HepG2 (cell line): Measurements from ENCODE around the gene STRN3.

Source experiments
- EZH2 ChIP-seq: conservative IDR thresholded peaks from 2 replicates; pipeline ENCODE4 v1.6.1; 2012; ENCODE audit warnings: mild to moderate bottlenecking, low read depth, low read length, moderate library complexity
- GABPB1 ChIP-seq: IDR thresholded peaks from 2 replicates; pipeline ENCODE4 v1.6.1; 2016; ENCODE audit warnings: mild to moderate bottlenecking, missing genetic modification reagents, moderate library complexity, missing compliant biosample characterization
- NPAS2 ChIP-seq: sonication (generic); formaldehyde crosslinking; IDR thresholded peaks from 2 replicates; pipeline ENCODE4 v1.8.0; 2022; ENCODE audit warnings: mild to moderate bottlenecking, missing genetic modification reagents, borderline replicate concordance
- NR2C2 ChIP-seq: sonication (generic); formaldehyde crosslinking; IDR thresholded peaks from 2 replicates; pipeline ENCODE4 v1.4.0; 2020; ENCODE audit warnings: missing genetic modification reagents, mild to moderate bottlenecking, moderate library complexity, borderline replicate concordance
- ZNF292 ChIP-seq: sonication (generic); formaldehyde crosslinking; IDR thresholded peaks from 2 replicates; pipeline ENCODE4 v1.8.1; 2022; ENCODE audit warnings: mild to moderate bottlenecking, low read depth, missing genetic modification reagents, borderline replicate concordance
- TF ChIP-seq, protein P1 (sequence below), 2 experiments: sonication (generic) in 1 of 2; formaldehyde crosslinking in 1 of 2; IDR thresholded peaks; 2 replicates each; pipeline versions ENCODE4 v1.5.1 to v1.6.1; 2011 to 2020; ENCODE audit warnings: borderline replicate concordance in 1 of 2, low read depth in 1 of 2, low read length in 1 of 2, mild to moderate bottlenecking in 1 of 2, missing genetic modification reagents in 1 of 2, moderate library complexity in 1 of 2

DNA sequence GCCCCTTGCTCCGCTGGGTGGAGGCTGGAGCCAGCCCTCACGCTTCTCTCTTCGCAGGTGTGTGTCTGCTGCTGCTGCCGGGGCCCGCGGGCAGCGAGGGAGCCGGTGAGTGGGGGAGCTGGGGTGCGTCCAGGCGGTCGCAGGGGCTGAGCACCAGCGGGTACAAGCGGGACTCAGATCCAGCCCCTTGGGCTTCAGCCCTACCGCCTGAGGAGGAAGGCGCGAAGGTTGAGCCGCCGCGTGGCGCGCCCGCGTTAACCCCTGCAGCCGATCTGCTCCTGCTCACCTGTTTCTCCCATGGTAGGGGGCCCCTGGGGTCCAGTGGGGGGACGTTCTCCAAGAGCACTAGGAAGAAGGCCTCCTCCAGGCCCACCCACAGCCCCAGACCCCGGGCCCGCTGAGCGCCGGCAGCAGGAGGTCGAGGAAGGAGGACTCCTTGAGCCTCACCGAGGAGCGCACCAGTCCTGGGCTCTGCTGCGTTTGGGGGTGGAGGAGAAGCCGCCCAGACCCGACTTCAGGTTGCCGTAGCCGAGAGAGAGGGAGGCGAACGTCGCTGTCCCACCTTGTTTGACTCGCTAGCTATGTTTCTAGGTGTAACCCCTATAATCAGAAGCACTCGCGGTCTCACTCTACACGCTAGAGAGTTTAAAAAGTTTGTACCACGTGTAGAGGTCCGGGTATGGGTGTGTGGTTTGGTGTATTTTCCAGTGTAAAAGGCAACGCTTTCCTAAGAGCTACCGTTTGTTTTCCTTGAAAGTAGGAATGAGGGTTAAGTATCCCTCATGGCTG is 151.0 kb downstream of the STRN3 start:
- TF ChIP-seq EZH2 (no peak), GABPB1 (CRISPR knock-in tag) (no peak; the same call in 1 of the 2 replicates), NPAS2 (CRISPR knock-in tag) (no peak), NR2C2 (CRISPR knock-in tag) (no peak), ZNF292 (CRISPR knock-in tag) (no peak)
- TF ChIP-seq, protein P1, sequence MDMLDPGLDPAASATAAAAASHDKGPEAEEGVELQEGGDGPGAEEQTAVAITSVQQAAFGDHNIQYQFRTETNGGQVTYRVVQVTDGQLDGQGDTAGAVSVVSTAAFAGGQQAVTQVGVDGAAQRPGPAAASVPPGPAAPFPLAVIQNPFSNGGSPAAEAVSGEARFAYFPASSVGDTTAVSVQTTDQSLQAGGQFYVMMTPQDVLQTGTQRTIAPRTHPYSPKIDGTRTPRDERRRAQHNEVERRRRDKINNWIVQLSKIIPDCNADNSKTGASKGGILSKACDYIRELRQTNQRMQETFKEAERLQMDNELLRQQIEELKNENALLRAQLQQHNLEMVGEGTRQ (IDR thresholded peaks at IDR 0.05; ENCODE audit: low read depth, low read length), result no peak
- TF ChIP-seq, protein P1 (CRISPR knock-in tag; IDR thresholded peaks at IDR 0.05; ENCODE audit: borderline replicate concordance), result no peak
